ENCODE data around the gene RNF113B.

The RNF113B gene

GRCh38 chr13:98203646-98204326 lies 26.7 kb upstream of the RNF113B start:
- DNase-seq: no peak

DNA sequence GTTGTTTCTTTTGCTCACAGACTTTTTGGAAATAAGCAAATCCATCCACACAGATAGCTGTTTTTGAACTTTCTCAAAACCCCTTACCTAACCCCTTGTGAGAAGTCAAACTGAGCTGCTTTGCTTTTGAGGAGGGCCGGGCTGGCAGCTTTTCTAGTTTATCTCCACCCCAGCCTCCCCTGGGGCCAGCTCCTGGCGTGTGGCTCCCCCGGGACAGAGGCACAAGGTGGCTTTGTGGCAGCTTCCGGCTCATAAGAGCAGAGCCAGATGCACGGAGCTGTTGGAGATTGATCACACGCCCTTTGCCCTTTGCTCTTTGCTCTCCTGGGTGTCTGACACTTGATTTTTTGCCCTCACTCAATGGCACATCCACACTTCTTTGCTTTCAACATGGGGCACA lies 24.9 kb upstream of the RNF113B start:
- DNase-seq: no peak

DNA sequence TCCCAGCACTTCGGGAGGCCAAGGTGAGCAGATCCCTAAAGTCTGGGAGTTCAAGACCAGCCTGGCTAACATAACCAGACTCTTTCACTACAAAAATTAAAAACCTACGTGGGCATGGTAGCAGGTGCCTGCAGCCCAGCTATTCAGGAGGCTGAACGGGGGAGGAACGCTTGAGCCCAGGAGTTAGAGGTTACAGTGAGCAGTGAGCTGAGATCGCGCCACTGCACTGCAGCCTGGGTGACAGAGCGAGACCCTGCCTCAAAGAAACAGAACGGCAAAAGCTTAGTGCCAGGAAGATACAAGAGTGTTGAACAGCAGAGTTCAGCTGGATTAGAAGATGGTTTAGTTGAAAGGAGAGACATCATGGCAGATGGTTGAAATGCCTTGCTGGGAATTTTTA lies 24.1 kb upstream of the RNF113B start:
- DNase-seq: no peak

DNA sequence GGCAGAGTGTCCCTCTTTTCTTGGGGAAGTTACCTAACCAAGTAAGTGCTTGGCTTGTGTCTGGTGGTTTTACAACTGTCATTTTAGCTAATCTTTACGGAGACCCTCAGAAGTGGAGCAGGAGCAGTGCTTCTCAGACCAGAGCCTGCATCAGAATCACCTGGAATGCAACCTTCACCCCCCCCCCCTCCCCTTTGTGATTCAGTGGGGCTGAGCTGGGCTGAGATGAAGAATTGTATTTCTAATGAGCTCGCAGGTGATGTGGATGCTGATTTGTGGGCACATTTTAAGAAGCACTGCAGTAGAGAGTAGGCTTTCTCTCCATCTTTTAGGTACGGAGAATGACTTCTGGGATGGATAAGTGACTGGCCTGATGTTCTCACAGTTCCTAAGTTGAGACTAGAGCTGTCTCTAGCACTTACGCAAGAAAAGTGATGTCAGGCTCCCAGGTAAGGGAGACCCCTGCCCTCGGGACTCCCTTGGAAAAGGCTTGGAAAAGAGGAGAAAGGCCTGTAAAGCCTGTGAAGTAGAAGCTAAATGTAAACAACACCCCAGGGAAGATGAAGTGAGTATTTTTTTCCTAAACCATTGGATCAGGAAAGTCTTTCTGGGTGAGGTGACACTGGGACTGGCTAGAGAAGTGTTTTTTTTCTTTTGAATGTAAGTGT lies 23.3 kb upstream of the RNF113B start:
- no peak for DNase-seq

DNA sequence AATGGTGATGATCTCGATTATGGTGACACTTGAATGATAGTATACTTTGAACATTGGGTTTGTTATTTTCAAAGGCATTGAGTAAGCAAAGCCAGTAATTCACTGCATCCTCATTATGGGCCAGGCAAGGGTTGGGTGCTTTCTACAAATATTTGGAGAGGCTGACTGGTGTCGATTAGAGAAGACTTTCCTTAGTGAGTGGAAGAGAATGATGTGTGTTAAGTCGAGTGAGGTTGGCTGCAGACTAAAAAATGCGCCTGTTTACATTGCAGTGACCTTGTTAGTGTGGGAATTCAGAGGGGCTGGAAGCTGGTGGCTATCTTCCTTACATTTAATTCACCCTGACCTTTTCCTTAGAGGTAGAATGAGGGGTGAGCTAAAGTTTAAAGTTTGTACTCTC lies 22.4 kb upstream of the RNF113B start:
- DNase-seq: no peak

DNA sequence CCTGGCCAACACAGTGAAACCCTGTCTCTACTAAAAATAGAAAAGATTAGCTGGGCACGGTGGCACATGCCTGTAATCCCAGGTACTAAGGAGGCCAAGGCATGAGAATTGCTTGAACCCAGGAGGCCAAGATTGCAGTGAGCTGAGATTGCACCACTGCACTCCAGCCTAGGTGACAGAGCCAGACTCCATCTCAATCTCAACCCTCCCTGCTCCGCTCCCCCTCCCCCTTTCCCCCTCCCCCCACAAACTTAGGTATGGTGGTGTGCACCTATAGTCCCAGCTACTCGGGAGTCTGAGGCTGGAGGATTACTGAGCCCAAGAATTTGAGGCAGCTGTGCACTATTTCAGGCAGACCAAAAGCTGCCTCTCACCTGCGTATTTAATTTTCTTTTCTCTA lies 21.6 kb upstream of the RNF113B start:
- no peak for DNase-seq

DNA sequence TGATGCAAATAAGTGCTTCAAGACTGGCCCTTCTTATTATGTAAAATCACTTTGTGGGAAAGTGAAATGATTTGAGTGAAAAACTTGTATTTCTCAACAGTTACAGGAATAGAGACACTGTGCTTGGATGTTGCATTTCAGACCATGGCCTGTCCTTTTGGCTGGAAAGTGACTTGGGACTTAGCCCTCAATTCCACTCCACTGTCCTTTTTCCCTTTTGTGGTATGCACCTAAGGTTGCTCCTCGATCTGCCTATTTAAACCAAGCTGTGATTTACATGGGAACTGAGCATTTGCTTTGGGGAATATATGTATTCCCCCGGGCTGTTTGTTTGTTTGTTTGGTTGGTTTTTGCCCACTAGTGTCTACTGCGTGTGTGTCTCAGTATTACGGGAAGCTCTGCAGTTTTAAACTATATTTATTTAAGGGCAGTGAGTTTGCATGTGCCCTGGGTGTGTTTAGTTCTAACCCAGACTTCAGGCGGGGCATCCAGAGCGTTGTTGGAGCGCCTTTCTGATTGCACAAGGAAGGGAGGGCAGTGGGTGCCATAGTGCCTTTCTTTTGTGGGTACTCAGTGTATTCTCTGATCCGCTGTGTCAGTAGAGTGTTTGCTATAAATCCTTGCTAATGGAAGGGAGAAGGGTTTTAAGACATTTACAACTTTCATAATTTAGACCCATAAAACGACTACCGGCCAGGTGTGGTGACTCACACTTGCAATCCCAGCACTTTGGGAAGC lies 18.2 kb upstream of the RNF113B start:
- DNase-seq: no peak

DNA sequence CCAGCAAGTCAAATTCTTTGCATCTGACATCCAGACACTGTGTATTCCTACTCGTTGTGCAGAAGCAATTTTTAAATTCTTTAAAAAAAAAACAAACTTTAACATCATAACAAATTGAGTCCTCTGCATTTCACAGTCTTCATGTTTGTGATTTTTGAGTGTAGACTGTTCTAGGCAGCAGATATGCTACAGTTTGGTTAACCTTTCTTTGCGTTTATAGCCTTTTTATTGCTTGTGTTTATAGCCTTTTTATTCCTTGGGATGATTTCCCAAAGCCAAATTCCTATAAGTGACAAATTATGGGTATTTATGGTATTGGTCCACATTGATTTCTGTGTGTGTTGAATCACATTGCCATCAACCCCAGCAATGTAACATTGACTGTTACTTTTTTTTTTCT lies 14.9 kb upstream of the RNF113B start:
- DNase-seq: no peak

GRCh38 chr13:98190889-98191444 lies 13.9 kb upstream of the RNF113B start:
- no peak for DNase-seq

DNA sequence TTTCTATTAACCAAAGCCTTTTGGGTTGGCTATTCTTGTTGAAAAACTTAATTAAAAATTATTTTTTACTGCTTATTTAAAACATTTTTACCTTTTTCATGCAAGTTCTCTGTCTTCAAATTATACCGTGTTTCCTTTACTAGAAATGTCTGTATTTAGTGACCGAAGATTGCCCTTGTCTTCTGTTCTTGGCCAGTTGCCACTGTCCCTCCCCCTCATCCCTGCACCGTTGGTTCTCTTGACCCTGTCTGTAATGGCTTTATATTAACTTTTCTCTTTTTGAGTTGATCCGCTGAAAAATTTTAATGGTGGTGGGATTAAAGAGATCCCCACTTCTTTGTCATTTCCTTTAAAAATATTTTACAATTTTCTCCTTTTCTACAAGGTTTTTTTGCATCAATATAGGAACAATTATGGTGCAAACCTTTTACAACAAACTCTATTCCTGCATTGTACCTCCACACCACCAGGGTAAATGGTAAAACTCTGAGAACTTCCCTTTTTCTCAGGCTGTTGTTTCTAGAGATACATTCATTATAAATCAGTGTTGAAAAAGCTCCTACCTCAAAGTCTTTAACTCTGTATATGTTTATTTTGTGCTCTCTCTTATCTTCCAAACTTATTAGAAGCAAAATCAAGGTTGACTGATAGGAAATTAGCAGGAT lies 12.9 kb upstream of the RNF113B start:
- DNase-seq: no peak

- DNase-seq: no peak
These were observed 11.6 kb upstream of the RNF113B start for GRCh38 chr13:98188544-98189166.

DNA sequence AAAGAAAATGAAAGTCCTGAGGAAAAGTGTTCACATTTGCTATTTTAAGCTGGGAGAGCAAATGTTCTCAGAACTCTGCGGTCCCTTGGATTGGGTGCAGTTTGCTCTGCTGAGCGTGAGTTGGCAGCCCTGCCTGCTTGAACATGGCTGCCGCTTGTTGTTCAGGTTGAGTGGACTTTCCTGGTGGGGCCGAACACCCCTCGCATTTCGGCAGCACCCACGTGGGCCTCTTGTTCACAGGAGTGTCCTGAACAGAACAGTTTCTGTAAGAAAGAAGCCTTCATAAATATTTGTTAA lies 10.8 kb upstream of the RNF113B start:
- DNase-seq: no peak

GRCh38 chr13:98187155-98187964 lies 10.3 kb upstream of the RNF113B start:
- no peak for DNase-seq

DNA sequence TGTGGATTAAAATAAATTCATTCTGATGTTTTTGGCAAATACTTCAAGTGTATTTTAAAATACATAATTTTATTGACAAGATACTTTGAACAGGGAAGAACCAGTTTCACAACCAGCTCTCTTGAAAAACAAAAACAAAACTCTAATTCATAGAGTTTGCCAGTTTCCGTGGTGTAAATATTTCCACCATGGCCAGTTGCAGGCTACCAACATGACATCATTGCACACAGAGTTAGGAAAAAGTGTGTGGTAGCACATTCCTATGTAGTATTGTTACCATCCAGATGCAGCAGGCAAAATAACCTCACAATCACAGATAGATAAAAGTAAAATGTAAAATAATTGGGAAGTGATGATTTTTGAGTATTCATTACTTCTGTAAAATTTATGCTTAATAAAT lies 7.7 kb upstream of the RNF113B start:
- no peak for DNase-seq

GRCh38 chr13:98182589-98182988 lies 5.5 kb upstream of the RNF113B start:
- no peak for DNase-seq

DNA sequence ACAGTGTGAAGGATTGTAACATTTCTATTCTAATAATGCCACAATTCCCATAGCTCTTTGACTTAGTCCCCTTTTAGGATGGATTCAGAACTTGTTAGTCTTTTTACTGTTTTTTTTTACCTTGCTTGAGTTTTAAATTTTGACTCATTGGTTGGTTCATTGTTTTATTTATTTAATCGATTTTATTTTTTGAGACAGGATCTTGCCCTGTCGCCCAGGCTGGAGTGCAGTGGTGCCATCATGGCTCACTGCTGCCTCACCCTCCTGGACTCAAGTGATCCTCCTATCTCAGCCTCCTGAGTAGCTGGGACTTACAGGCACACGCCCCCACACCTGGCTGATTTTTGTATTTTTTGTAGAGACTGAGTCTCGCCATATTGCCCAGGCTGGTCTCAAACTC lies 5.1 kb upstream of the RNF113B start:
- no peak for DNase-seq

GRCh38 chr13:98181111-98181815 lies 4.2 kb upstream of the RNF113B start:
- no peak for DNase-seq

- DNase-seq: no peak
These were observed 3.0 kb upstream of the RNF113B start for GRCh38 chr13:98180092-98180491.

GRCh38 chr13:98175823-98176222 lies 1.2 kb downstream of the RNF113B start:
- DNase-seq: no peak

DNA sequence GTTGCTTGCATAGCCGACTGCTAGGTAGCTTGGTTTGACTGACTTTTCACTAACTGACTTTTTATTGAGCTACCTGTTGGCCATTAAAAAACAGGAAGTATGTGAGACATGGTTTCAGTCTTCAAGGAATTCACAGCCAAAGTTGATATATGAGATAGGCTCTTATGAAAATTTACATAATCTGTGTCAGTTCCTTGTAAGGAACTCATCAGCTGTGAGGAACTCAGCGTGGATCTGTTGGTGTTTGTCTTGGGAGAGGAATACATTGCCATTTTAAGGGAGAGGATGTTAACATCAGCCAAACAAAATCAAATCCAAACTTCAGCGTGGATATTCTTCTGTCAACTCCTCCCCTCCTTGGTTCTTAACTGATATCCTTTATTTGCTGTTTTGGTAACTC lies 2.0 kb downstream of the RNF113B start:
- DNase-seq: no peak

- DNase-seq: no peak
These were observed 2.8 kb downstream of the RNF113B start for GRCh38 chr13:98174307-98174706.

Measured in DMS 273 treated with DMSO at 0.1 percent for 48 hours (cell line).